HG03520 (cell line): ENCODE measurements around the gene IGFALS.
"Not testable (repeated sequence)": the region's sequence is repeated elsewhere in the genome, so short reads cannot be mapped to it uniquely, and the experiment has no call there.

Experiments used
- ATAC-seq: cut with Tn5 transposase; IDR thresholded peaks from one replicate; pipeline ENCODE4 v1.9.1; 2021; ENCODE audit warnings: mild to moderate bottlenecking, moderate library complexity; ENCODE audit not compliant: unreplicated experiment

Gene IGFALS

GRCh38 chr16:1818204-1818872 is 24.8 kb upstream of the IGFALS start:
- ATAC-seq, result no peak

- ATAC-seq, result no peak
Observed at GRCh38 chr16:1817716-1818115, 24.2 kb upstream of the IGFALS start.

- ATAC-seq, result no peak
Observed at GRCh38 chr16:1817276-1817589, 23.7 kb upstream of the IGFALS start.

GRCh38 chr16:1816396-1817275 is 23.1 kb upstream of the IGFALS start:
- ATAC-seq, result no peak

- no peak for ATAC-seq
Observed at GRCh38 chr16:1815461-1815860, 22.0 kb upstream of the IGFALS start.

GRCh38 chr16:1812732-1813163 is 19.2 kb upstream of the IGFALS start:
- ATAC-seq, result no peak

- no peak for ATAC-seq
Observed at GRCh38 chr16:1810536-1810935, 17.0 kb upstream of the IGFALS start.

GRCh38 chr16:1810106-1810505 is 16.6 kb upstream of the IGFALS start:
- ATAC-seq, result no peak

GRCh38 chr16:1809281-1809801 is 15.8 kb upstream of the IGFALS start:
- ATAC-seq, result no peak

- no peak for ATAC-seq
Observed at GRCh38 chr16:1808691-1809090, 15.2 kb upstream of the IGFALS start.

- no peak for ATAC-seq
Observed at GRCh38 chr16:1807626-1808025, 14.1 kb upstream of the IGFALS start.

GRCh38 chr16:1800701-1801100 is 7.2 kb upstream of the IGFALS start:
- no peak for ATAC-seq

GRCh38 chr16:1799263-1799662 is 5.8 kb upstream of the IGFALS start:
- ATAC-seq, result not testable (repeated sequence)

- ATAC-seq, result no peak
Observed at GRCh38 chr16:1794908-1795666, 1.6 kb upstream of the IGFALS start.

GRCh38 chr16:1794221-1794871 is 841 bp upstream of the IGFALS start:
- ATAC-seq, result no peak

GRCh38 chr16:1792836-1793577 is 498 bp downstream of the IGFALS start:
- ATAC-seq, result no peak

- ATAC-seq, result no peak
Observed at GRCh38 chr16:1791943-1792812, 1.3 kb downstream of the IGFALS start.

- no peak for ATAC-seq
Observed at GRCh38 chr16:1791256-1791942, 2.1 kb downstream of the IGFALS start.
